Panc1 (cell line): ENCODE data around the gene FSIP1.

ENCODE experiments used
- CTCF ChIP-seq: fragments of 450-650 bp; IDR thresholded peaks from 2 replicates; pipeline ENCODE4 v1.5.1; 2017; ENCODE audit warnings: mild to moderate bottlenecking
- POLR2AphosphoS5 ChIP-seq: IDR thresholded peaks from 2 replicates; pipeline ENCODE4 v1.6.1; 2012; ENCODE audit warnings: mild to moderate bottlenecking, low read depth, low read length, moderate library complexity
- SIN3A ChIP-seq: IDR thresholded peaks from 2 replicates; pipeline ENCODE4 v1.6.1; 2012; ENCODE audit warnings: low read depth, mild to moderate bottlenecking, low read length, moderate library complexity, borderline replicate concordance; ENCODE audit not compliant: insufficient read depth
- TCF7L2 ChIP-seq: IDR thresholded peaks from 2 replicates; pipeline ENCODE4 v1.6.1; 2011; ENCODE audit warnings: mild to moderate bottlenecking, low read depth, low read length, inconsistent platforms
- TF ChIP-seq, protein P1 (sequence below), 2 experiments: IDR thresholded peaks; 2 replicates each; pipeline ENCODE4 v1.6.1; 2011 to 2012; ENCODE audit warnings: low read depth in 2 of 2, control low read depth in 1 of 2, low read length in 1 of 2, mild to moderate bottlenecking in 1 of 2, moderate library complexity in 1 of 2; ENCODE audit not compliant: insufficient read depth in 1 of 2

GRCh38 chr15:39817892-39818291, 35.3 kb upstream of the FSIP1 start:
- TF ChIP-seq CTCF = no peak
- TF ChIP-seq, protein P1, sequence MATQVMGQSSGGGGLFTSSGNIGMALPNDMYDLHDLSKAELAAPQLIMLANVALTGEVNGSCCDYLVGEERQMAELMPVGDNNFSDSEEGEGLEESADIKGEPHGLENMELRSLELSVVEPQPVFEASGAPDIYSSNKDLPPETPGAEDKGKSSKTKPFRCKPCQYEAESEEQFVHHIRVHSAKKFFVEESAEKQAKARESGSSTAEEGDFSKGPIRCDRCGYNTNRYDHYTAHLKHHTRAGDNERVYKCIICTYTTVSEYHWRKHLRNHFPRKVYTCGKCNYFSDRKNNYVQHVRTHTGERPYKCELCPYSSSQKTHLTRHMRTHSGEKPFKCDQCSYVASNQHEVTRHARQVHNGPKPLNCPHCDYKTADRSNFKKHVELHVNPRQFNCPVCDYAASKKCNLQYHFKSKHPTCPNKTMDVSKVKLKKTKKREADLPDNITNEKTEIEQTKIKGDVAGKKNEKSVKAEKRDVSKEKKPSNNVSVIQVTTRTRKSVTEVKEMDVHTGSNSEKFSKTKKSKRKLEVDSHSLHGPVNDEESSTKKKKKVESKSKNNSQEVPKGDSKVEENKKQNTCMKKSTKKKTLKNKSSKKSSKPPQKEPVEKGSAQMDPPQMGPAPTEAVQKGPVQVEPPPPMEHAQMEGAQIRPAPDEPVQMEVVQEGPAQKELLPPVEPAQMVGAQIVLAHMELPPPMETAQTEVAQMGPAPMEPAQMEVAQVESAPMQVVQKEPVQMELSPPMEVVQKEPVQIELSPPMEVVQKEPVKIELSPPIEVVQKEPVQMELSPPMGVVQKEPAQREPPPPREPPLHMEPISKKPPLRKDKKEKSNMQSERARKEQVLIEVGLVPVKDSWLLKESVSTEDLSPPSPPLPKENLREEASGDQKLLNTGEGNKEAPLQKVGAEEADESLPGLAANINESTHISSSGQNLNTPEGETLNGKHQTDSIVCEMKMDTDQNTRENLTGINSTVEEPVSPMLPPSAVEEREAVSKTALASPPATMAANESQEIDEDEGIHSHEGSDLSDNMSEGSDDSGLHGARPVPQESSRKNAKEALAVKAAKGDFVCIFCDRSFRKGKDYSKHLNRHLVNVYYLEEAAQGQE (IDR thresholded peaks at IDR 0.05; ENCODE audit: insufficient read depth in 1 of 2, low read depth in 2 of 2, low read length in 1 of 2) = no peak
- TF ChIP-seq POLR2AphosphoS5 = no peak
- TF ChIP-seq TCF7L2 = no peak
- TF ChIP-seq SIN3A = no peak
